Stimulated activated CD4-positive, alpha-beta T cell treated with anti-CD3 and anti-CD28 coated beads, Interleukin-12 subunit alpha, Interleukin-12 subunit beta, amount 100 ng/mL, for 24 hours (primary cell): ENCODE results near the gene LEMD3.
"Not testable (repeated sequence)": the region's sequence is repeated elsewhere in the genome, so short reads cannot be mapped to it uniquely, and the experiment has no call there.

Experiments
- DNase-seq, 2 experiments: peaks; one replicate each; pipeline ENCODE4 v3.0.0-alpha.2; 2020; ENCODE audit warnings: low read depth in 2 of 2

The LEMD3 gene

GRCh38 chr12:65279369-65280112 is 110.2 kb downstream of the LEMD3 start:
- no peak for DNase-seq

DNA sequence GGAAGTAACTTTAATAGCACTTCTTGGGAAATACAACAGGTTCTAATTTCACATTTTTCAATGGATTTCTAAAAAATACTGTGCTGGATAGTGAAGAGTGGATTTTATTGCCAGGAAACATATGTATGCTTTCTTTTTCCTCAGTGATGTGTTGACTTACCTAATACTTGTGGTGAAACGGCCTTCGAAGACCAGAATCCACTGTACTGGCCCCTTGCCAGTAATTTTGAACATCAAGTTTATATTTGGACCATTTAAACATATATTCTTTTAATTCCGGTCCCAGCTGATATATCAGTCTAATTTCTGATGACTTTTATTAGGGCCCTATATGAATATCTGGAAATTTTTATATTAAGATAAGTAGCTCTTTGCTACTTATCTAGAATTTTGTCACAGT is 110.9 kb downstream of the LEMD3 start:
- no peak for DNase-seq

DNA sequence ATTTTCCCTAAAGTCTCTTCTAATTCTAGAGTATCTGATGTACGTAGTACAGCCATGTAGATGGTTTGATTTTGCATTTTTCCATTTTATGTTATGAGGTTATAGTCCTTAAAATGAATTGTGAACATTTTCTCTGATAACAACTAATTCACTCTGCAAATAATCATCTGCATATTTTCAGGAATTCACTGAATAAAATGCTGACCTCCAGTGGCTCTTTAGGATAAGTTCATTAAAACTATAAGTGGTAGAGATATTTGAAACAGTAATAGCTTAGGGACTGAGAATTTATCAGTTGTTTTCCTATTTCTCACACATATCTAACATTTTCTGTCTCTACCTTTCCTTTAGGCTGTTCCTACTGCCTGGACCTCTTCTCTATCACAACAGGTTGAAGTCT is 113.5 kb downstream of the LEMD3 start:
- DNase-seq: no peak

DNA sequence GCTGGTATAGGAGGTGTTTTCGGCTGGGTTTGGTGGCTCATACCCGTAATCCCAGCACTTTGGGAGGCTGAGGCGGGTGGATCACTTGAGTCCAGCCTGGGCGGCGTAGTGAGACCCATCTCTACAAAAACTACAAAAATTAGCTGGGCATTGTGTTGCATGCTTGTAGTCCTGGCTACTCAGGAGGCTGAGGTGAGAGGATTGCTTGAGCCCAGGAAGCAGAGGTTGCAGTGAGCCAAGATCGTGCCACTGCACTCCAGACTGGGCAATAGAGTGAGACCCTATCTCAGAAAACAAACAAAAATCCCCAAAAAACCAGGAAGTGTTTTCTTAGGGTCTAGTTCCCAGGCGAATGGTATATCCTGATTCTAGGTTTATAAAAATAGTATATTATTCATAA is 116.1 kb downstream of the LEMD3 start:
- not testable (repeated sequence) for DNase-seq

DNA sequence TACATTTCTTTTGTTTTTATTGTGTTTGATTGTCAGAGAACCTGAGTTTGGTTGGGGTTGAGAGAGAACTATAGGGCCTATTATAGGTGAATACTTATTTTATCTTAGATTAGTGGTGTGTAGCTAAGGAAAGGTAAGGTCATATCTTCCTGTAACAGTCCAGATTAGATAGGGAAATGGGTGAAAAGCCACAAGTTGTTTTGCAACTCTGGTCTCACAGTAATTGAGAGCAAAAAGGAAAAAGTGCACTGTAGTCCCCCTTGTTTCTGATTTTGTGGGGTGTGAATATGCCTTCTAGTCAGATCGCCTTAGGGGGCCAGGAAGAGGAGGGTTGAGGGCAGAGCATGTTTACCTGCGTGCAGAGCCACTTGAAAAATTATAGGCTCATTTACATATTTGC is 118.0 kb downstream of the LEMD3 start:
- DNase-seq: no peak

- no peak for DNase-seq
Observed at GRCh38 chr12:65292241-65292640, 122.9 kb downstream of the LEMD3 start.

DNA sequence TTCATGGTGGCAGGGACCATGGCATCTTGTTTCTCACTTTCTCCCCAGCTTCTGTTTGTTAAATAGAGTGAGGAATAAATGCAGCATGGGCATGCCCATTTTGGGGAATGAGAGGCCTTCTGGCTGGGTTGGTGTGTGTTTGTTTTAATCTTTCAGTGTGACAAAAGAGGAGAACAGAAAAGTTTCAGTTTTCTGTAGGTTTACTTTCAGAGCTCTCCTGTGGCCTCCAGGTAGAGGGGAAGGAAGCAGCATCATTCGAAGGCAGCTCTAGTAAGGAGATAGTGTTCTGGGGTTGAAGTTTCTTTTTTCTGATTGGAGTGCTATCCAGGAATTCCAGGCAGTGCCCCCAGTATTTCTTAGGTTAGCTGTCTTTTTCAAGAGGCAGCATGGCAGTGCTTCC is 124.4 kb downstream of the LEMD3 start:
- no peak for DNase-seq

DNA sequence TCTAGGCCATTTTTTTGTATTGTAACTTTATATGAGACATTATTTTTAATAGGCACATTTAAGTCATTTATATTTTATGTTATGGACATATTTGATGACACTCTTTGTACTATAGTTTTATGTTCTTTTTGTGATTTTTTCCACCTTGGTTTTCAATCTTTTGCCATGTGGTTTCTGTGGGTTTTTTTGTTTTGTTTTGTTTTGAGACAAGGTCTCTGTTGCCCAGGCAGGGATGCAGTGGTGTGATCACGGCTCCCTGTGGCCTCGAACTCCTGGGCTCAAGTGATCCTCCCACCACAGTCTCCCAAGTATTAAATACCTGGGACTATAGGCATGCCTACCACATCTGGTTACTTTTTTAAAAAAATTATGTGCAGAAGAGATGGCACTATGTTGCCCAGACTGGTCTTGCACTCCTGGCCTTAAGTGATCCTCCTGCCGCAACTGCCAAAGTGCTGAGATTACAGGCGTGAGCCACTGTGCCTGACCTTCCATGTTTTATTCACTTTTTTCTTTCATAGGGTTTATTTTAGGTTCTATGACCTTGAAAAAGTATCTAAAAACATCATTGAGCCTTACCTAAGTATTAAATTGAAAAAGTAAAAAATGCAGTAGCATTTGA is 125.4 kb downstream of the LEMD3 start:
- DNase-seq: no peak

- no peak for DNase-seq
Observed at GRCh38 chr12:65296508-65297265, 127.3 kb downstream of the LEMD3 start.
